ENCODE data around the gene PITPNM3. TPM values are rescaled to one million over a fixed set of nuclear protein-coding genes. Genes with fewer than 3 reads are reported as not detected.

Gene PITPNM3
- total and polyA plus RNA-seq, 2 experiments from 2014 or later = 1.0 to 1.5 TPM

DNA sequence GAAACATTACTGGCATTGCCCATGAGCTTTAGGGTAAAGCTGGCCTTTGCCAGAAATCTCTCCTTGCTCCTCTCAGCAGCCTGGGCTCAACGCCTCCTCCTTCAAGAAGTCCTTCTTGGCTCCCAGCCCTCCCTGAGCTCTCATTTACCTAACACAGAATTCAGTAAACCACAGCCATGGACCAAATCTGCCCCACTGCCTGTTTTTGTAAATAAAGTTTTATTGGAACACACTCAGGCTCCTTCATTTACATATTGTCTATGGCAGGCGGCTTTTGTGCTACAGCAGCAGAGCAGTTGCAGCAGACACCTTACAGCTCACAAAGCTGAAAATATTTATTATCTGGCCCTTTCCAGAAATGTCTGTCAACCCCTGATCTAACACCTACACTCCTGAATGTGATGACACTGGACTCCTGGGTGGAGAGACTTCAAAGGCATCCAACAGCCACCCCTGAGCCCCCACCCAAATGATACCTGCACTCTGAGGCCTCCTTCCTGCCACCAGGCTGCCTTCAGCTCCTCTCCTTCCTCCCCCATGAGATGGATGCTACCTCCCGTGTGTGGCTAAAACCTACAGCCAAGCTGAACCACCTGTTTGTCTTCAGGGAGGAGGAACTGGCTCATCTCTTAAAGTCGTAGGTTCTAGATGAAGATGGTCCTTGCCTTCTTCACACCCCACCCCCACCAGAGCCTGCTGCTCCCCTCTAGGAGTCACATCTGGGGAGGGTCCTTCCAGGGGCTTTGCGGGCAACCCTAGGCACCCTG lies 70.5 kb downstream of the PITPNM3 start (continued):
- TF ChIP-seq, protein P1, sequence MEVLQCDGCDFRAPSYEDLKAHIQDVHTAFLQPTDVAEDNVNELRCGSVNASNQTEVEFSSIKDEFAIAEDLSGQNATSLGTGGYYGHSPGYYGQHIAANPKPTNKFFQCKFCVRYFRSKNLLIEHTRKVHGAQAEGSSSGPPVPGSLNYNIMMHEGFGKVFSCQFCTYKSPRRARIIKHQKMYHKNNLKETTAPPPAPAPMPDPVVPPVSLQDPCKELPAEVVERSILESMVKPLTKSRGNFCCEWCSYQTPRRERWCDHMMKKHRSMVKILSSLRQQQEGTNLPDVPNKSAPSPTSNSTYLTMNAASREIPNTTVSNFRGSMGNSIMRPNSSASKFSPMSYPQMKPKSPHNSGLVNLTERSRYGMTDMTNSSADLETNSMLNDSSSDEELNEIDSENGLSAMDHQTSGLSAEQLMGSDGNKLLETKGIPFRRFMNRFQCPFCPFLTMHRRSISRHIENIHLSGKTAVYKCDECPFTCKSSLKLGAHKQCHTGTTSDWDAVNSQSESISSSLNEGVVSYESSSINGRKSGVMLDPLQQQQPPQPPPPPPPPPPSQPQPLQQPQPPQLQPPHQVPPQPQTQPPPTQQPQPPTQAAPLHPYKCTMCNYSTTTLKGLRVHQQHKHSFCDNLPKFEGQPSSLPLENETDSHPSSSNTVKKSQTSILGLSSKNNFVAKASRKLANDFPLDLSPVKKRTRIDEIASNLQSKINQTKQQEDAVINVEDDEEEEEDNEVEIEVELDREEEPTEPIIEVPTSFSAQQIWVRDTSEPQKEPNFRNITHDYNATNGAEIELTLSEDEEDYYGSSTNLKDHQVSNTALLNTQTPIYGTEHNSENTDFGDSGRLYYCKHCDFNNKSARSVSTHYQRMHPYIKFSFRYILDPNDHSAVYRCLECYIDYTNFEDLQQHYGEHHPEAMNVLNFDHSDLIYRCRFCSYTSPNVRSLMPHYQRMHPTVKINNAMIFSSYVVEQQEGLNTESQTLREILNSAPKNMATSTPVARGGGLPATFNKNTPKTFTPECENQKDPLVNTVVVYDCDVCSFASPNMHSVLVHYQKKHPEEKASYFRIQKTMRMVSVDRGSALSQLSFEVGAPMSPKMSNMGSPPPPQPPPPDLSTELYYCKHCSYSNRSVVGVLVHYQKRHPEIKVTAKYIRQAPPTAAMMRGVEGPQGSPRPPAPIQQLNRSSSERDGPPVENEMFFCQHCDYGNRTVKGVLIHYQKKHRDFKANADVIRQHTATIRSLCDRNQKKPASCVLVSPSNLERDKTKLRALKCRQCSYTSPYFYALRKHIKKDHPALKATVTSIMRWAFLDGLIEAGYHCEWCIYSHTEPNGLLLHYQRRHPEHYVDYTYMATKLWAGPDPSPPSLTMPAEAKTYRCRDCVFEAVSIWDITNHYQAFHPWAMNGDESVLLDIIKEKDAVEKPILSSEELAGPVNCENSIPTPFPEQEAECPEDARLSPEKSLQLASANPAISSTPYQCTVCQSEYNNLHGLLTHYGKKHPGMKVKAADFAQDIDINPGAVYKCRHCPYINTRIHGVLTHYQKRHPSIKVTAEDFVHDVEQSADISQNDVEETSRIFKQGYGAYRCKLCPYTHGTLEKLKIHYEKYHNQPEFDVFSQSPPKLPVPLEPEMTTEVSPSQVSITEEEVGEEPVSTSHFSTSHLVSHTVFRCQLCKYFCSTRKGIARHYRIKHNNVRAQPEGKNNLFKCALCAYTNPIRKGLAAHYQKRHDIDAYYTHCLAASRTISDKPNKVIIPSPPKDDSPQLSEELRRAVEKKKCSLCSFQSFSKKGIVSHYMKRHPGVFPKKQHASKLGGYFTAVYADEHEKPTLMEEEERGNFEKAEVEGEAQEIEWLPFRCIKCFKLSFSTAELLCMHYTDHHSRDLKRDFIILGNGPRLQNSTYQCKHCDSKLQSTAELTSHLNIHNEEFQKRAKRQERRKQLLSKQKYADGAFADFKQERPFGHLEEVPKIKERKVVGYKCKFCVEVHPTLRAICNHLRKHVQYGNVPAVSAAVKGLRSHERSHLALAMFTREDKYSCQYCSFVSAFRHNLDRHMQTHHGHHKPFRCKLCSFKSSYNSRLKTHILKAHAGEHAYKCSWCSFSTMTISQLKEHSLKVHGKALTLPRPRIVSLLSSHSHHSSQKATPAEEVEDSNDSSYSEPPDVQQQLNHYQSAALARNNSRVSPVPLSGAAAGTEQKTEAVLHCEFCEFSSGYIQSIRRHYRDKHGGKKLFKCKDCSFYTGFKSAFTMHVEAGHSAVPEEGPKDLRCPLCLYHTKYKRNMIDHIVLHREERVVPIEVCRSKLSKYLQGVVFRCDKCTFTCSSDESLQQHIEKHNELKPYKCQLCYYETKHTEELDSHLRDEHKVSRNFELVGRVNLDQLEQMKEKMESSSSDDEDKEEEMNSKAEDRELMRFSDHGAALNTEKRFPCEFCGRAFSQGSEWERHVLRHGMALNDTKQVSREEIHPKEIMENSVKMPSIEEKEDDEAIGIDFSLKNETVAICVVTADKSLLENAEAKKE (CRISPR knock-in tag; IDR thresholded peaks at IDR 0.05) = no peak
- TF ChIP-seq ZNF331 (CRISPR knock-in tag; IDR thresholded peaks at IDR 0.05; ENCODE audit: low read depth) (no peak), ZNF114 (CRISPR knock-in tag; IDR thresholded peaks at IDR 0.05) (no peak), JUNB (IDR thresholded peaks at IDR 0.05; ENCODE audit: unreplicated experiment) (no peak), EZH2 (IDR thresholded peaks at IDR 0.05; ENCODE audit: low read depth, unreplicated experiment) (no peak)
- TF ChIP-seq, protein P2, sequence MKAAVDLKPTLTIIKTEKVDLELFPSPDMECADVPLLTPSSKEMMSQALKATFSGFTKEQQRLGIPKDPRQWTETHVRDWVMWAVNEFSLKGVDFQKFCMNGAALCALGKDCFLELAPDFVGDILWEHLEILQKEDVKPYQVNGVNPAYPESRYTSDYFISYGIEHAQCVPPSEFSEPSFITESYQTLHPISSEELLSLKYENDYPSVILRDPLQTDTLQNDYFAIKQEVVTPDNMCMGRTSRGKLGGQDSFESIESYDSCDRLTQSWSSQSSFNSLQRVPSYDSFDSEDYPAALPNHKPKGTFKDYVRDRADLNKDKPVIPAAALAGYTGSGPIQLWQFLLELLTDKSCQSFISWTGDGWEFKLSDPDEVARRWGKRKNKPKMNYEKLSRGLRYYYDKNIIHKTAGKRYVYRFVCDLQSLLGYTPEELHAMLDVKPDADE (IDR thresholded peaks at IDR 0.05) = no peak

DNA sequence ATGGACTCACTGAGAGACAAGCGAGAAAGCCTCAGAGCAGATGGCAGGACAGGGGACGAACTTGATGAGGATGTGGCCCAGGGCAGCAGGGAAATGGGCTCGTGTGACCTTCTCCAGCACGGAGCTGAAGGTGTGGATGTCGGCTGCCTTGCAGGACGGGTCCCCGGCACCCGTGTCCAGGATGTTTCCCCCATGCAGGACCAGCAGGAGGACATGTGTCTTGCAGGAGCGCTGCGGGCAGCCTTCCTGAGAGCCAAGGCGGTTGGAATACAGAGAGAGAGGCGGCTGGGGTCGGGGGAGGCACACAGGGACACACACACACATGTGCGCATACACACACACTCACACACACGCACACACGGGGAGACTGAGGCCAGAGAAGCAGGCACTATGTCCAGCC lies 72.8 kb downstream of the PITPNM3 start:
- Histone ChIP-seq H3F3A (replicated peaks; ENCODE audit: low read depth) (no peaks in the 10 kb centered on the region), H3K79me2 (replicated peaks; ENCODE audit: insufficient read depth) (no peaks in the 10 kb centered on the region), H3K4me2 (no peak overlapping the region), H3K36me3 (ENCODE audit: insufficient read depth) (no peaks in the 10 kb centered on the region), H3K27me3 (ENCODE audit: insufficient read depth) (no peaks in the 10 kb centered on the region), H3K4me3 (no peak overlapping the region), H4K20me1 (replicated peaks; ENCODE audit: insufficient read depth) (no peaks in the 10 kb centered on the region), H3K4me1 (ENCODE audit: insufficient read depth) (peaks cover 18% of the 10 kb centered on the region), H3K9me2 (ENCODE audit: insufficient read depth) (no peaks in the 10 kb centered on the region), H2AFZ (no peak overlapping the region), H3K27ac (ENCODE audit: low read depth) (no peak overlapping the region)
- DNase-seq (ENCODE audit: low spot score) = no peak
- no peak overlapping the region for H3K27ac Mint-ChIP-seq
- H3K4me3 Mint-ChIP-seq = no peak overlapping the region; the same call in 2 of the 3 replicates
- peaks cover 38% of the 10 kb centered on the region for H3K4me1 Mint-ChIP-seq
- H3K9me3 Mint-ChIP-seq = no peaks in the 10 kb centered on the region
- peaks cover 20% of the 10 kb centered on the region for H3K27me3 Mint-ChIP-seq (ENCODE audit: insufficient read depth, low read depth, poor library complexity)
- H3K36me3 Mint-ChIP-seq (ENCODE audit: low read depth) = no peaks in the 10 kb centered on the region
- no peak for ATAC-seq
- TF ChIP-seq CREB1 (CRISPR knock-in tag; IDR thresholded peaks at IDR 0.05; ENCODE audit: low read depth) (no peak), EZH2 (IDR thresholded peaks at IDR 0.05; ENCODE audit: low read depth, unreplicated experiment) (no peak), ZNF331 (CRISPR knock-in tag; IDR thresholded peaks at IDR 0.05; ENCODE audit: low read depth) (no peak), EZH2phosphoT487 (IDR thresholded peaks at IDR 0.05; ENCODE audit: unreplicated experiment) (no peak), POLR2AphosphoS5 (IDR thresholded peaks at IDR 0.05; ENCODE audit: low read depth) (no peak)
- TF ChIP-seq, protein P3, sequence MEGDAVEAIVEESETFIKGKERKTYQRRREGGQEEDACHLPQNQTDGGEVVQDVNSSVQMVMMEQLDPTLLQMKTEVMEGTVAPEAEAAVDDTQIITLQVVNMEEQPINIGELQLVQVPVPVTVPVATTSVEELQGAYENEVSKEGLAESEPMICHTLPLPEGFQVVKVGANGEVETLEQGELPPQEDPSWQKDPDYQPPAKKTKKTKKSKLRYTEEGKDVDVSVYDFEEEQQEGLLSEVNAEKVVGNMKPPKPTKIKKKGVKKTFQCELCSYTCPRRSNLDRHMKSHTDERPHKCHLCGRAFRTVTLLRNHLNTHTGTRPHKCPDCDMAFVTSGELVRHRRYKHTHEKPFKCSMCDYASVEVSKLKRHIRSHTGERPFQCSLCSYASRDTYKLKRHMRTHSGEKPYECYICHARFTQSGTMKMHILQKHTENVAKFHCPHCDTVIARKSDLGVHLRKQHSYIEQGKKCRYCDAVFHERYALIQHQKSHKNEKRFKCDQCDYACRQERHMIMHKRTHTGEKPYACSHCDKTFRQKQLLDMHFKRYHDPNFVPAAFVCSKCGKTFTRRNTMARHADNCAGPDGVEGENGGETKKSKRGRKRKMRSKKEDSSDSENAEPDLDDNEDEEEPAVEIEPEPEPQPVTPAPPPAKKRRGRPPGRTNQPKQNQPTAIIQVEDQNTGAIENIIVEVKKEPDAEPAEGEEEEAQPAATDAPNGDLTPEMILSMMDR (conservative IDR thresholded peaks at IDR 0.05; ENCODE audit: low read depth in 2 of 2) = no peak
- TF ChIP-seq, protein P4, sequence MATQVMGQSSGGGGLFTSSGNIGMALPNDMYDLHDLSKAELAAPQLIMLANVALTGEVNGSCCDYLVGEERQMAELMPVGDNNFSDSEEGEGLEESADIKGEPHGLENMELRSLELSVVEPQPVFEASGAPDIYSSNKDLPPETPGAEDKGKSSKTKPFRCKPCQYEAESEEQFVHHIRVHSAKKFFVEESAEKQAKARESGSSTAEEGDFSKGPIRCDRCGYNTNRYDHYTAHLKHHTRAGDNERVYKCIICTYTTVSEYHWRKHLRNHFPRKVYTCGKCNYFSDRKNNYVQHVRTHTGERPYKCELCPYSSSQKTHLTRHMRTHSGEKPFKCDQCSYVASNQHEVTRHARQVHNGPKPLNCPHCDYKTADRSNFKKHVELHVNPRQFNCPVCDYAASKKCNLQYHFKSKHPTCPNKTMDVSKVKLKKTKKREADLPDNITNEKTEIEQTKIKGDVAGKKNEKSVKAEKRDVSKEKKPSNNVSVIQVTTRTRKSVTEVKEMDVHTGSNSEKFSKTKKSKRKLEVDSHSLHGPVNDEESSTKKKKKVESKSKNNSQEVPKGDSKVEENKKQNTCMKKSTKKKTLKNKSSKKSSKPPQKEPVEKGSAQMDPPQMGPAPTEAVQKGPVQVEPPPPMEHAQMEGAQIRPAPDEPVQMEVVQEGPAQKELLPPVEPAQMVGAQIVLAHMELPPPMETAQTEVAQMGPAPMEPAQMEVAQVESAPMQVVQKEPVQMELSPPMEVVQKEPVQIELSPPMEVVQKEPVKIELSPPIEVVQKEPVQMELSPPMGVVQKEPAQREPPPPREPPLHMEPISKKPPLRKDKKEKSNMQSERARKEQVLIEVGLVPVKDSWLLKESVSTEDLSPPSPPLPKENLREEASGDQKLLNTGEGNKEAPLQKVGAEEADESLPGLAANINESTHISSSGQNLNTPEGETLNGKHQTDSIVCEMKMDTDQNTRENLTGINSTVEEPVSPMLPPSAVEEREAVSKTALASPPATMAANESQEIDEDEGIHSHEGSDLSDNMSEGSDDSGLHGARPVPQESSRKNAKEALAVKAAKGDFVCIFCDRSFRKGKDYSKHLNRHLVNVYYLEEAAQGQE (IDR thresholded peaks at IDR 0.05; ENCODE audit: unreplicated experiment) = no peak
